Activated CD4-positive, alpha-beta T cell treated with anti-CD3 and anti-CD28 coated beads for 1 hour (primary cell): ENCODE data around the gene SFI1.

ENCODE experiments used
- DNase-seq: peaks from one replicate; pipeline ENCODE4 v3.0.0-alpha.2; 2020

The SFI1 gene

GRCh38 chr22:31603081-31603525 lies 106.8 kb downstream of the SFI1 start:
- no peak for DNase-seq

- DNase-seq, result no peak
Measured at GRCh38 chr22:31603574-31603973, 107.2 kb downstream of the SFI1 start.

GRCh38 chr22:31604137-31604705 lies 107.9 kb downstream of the SFI1 start:
- no peak for DNase-seq

- no peak for DNase-seq
Measured at GRCh38 chr22:31604746-31605705, 108.7 kb downstream of the SFI1 start.

- no peak for DNase-seq
Measured at GRCh38 chr22:31605851-31606585, 109.7 kb downstream of the SFI1 start.

GRCh38 chr22:31607696-31608095 lies 111.4 kb downstream of the SFI1 start:
- DNase-seq, result no peak

GRCh38 chr22:31609716-31610115 lies 113.4 kb downstream of the SFI1 start:
- no peak for DNase-seq

GRCh38 chr22:31610611-31611010 lies 114.3 kb downstream of the SFI1 start:
- DNase-seq, result no peak

- DNase-seq, result no peak
Measured at GRCh38 chr22:31611061-31611760, 114.9 kb downstream of the SFI1 start.

- DNase-seq, result no peak
Measured at GRCh38 chr22:31612891-31613285, 116.6 kb downstream of the SFI1 start.

GRCh38 chr22:31613286-31613903 lies 117.1 kb downstream of the SFI1 start:
- DNase-seq, result no peak

GRCh38 chr22:31613904-31614296 lies 117.6 kb downstream of the SFI1 start:
- no peak for DNase-seq

GRCh38 chr22:31614781-31615490 lies 118.6 kb downstream of the SFI1 start:
- no peak for DNase-seq

GRCh38 chr22:31615491-31615860 lies 119.1 kb downstream of the SFI1 start:
- DNase-seq, result no peak

GRCh38 chr22:31615940-31616314 lies 119.6 kb downstream of the SFI1 start:
- DNase-seq, result no peak

- DNase-seq, result no peak
Measured at GRCh38 chr22:31616315-31616980, 120.1 kb downstream of the SFI1 start.

- DNase-seq, result no peak
Measured at GRCh38 chr22:31618057-31618456, 121.7 kb downstream of the SFI1 start.

GRCh38 chr22:31618471-31619176 lies 122.3 kb downstream of the SFI1 start:
- DNase-seq, result no peak

- DNase-seq, result no peak
Measured at GRCh38 chr22:31619611-31620300, 123.4 kb downstream of the SFI1 start.
